Activated T-cell treated with anti-CD3 and anti-CD28 coated beads, Interleukin-2, amount 50 U/mL, for 24 hours (primary cell): ENCODE measurements around the gene XIRP2.
"Not testable (repeated sequence)": the region's sequence is repeated elsewhere in the genome, so short reads cannot be mapped to it uniquely, and the experiment has no call there.

Source experiments
- DNase-seq: peaks from one replicate; pipeline ENCODE4 v3.0.0-alpha.2; 2020
- H3K27ac Mint-ChIP-seq: 2 replicates; pipeline ENCODE4 v1.8.0; 2020; ENCODE audit warnings: mild to moderate bottlenecking, mixed read lengths
- H3K27me3 Mint-ChIP-seq: 2 replicates; pipeline ENCODE4 v1.8.0; 2020; ENCODE audit warnings: mixed read lengths
- H3K36me3 Mint-ChIP-seq: 2 replicates; pipeline ENCODE4 v1.8.0; 2020; ENCODE audit warnings: low read depth, mixed read lengths
- H3K4me1 Mint-ChIP-seq: 2 replicates; pipeline ENCODE4 v1.8.0; 2020; ENCODE audit warnings: low read depth, mixed read lengths
- H3K4me3 Mint-ChIP-seq: 2 replicates; pipeline ENCODE4 v1.8.0; 2020; ENCODE audit warnings: mild to moderate bottlenecking, moderate library complexity, mixed read lengths
- H3K9me3 Mint-ChIP-seq: 2 replicates; pipeline ENCODE4 v1.8.0; 2020; ENCODE audit warnings: mixed read lengths

Gene XIRP2

DNA sequence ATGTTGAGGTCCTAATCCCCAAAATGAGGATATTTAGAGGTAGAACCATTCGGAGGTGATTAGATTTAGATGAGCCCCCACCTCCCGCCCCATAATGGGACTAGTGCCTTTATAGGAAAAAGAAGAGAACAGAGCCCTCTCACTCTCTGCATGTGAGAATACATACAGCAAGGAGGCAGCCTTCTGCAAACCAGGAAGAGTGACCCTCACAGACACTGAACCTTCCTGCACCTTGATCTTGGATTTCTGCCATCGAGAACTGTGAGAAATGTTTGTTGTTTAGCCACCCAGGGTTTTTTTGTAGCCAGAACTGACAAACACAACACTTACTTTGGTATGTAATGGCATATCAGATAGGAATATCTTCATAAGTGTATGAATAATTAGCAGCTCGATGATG, 83.7 kb downstream of the XIRP2 start:
- no peak for DNase-seq
- Mint-ChIP-seq H3K36me3 (no peaks in the 10 kb centered on the region), H3K27ac (no peak overlapping the region), H3K9me3 (no peaks in the 10 kb centered on the region), H3K4me3 (no peak overlapping the region), H3K4me1 (no peaks in the 10 kb centered on the region), H3K27me3 (peaks cover 3% of the 10 kb centered on the region)

DNA sequence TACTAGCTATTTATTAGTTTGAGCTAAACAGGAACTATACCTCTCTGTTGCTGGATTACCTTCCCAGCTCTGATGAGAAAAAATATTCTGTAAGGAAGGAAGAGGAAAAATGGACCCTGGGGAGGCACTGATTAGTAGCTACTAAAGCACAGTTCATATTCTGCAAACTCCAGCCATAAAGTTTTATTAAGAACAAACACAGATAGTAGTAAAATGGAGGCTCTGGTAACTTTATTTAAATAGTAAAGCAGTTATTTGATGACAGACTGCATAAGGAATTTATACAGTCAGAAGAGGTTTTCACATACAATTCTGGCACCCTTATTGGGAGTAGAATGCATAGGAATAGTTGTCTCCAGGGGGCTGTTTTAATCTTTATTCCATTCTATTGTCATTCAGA, 84.1 kb downstream of the XIRP2 start:
- Mint-ChIP-seq H3K27ac (no peak overlapping the region), H3K27me3 (peaks cover 3% of the 10 kb centered on the region), H3K36me3 (no peaks in the 10 kb centered on the region), H3K4me3 (no peak overlapping the region), H3K9me3 (no peaks in the 10 kb centered on the region), H3K4me1 (no peaks in the 10 kb centered on the region)
- DNase-seq = no peak

DNA sequence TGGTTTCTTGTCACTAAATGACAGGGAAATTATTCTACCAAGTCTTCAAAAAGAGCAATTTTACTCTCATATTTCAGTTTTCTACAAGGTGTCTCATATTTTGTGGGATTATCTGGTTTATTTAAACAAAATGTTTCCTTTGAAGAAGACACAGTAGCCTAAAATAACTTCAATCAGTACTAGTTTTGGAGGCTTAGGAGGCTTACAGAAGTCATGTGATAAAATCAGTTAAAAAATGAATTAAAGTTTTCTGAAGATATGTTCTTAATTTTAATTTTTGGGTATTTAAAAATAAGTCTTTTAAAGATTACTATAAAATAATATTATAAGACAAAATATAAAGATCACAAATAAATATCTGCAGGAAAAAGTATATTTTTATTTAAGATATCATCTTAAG, 95.9 kb downstream of the XIRP2 start:
- no peak for DNase-seq
- peaks cover 7% of the 10 kb centered on the region for H3K9me3 Mint-ChIP-seq
- H3K36me3 Mint-ChIP-seq = no peaks in the 10 kb centered on the region
- H3K4me3 Mint-ChIP-seq = no peak overlapping the region
- H3K27me3 Mint-ChIP-seq = peaks cover 3% of the 10 kb centered on the region
- no peaks in the 10 kb centered on the region for H3K4me1 Mint-ChIP-seq
- H3K27ac Mint-ChIP-seq = no peak overlapping the region

DNA sequence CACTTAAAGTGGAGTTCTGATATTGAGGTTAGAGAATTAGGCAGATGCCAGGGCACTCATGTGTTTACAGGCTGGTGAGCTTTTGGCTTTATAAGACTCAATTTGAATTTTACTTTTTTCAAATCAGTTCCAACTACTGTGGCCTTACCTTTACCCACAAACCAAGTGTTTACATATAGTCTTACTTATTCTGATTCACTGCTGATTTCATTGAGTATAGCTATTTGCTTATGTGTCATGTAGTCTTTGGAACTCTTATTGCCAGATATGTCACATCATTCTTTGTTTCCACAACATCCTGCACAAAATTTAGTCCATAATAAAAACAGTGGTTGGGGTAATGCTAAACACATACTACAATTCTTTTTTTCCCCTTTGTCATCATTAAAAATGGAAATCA, 96.5 kb downstream of the XIRP2 start:
- H3K4me1 Mint-ChIP-seq = no peaks in the 10 kb centered on the region
- peaks cover 7% of the 10 kb centered on the region for H3K9me3 Mint-ChIP-seq
- H3K27me3 Mint-ChIP-seq = peaks cover 3% of the 10 kb centered on the region
- DNase-seq = no peak
- H3K27ac Mint-ChIP-seq = no peak overlapping the region
- no peaks in the 10 kb centered on the region for H3K36me3 Mint-ChIP-seq
- H3K4me3 Mint-ChIP-seq = no peak overlapping the region

DNA sequence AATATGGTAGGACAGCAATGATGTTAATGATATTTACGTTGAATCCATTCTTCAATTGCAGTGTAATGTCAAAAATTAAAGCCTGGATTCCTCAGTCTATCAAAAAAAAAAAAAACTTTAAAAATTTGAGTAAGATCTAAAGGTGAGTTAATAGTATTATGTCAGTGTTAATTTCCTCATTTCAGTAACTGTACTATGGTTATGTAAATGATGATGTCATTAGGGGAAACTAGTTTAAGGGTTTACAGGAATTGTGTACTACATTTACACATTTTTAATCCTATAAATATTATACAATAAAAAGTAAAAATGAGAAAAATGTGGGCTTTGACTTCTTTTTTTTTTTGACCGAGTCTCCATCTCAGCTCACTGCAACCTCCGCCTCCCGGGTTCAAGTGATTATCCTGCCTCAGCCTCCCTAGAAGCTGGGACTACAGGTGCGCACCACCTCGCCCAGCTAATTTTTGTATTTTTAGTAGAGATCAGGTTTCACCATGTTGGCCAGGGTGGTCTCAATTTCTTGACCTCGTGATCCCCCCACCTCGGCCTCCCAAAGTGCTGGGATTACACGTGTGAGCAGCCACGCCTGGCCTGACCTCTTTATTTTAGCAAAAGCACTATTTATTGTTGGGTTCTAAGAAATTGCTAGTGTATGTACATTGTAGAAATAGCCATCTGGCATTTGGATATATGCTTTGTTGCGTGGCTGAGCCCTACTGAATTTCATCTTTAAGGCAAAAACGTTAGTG, 106.5 kb downstream of the XIRP2 start:
- Mint-ChIP-seq H3K4me3 (no peak overlapping the region), H3K4me1 (no peaks in the 10 kb centered on the region), H3K36me3 (no peaks in the 10 kb centered on the region), H3K27ac (no peak overlapping the region), H3K27me3 (no peaks in the 10 kb centered on the region), H3K9me3 (peaks cover 4% of the 10 kb centered on the region)
- DNase-seq = no peak

DNA sequence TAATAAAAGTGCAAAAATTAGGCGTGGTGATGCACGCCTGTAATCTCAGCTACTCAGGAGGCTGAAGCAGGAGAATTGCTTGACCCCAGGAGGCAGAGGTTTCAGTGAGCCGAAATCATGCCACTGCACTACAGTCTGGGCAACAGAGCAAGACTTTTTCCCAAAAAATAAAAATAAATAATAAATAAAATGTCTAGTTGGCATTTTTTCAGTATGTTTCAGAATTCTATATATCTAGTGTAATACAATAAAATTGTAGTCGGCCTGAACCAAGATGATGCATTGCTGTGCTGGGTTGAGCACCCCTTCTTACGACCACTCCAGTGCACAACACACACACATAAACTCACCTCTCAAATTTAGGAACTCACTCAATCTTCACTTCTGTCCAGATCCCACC, 108.2 kb downstream of the XIRP2 start:
- Mint-ChIP-seq H3K4me3 (no peak overlapping the region), H3K27ac (no peak overlapping the region), H3K36me3 (no peaks in the 10 kb centered on the region), H3K4me1 (no peaks in the 10 kb centered on the region), H3K27me3 (no peaks in the 10 kb centered on the region), H3K9me3 (peaks cover 4% of the 10 kb centered on the region)
- DNase-seq = no peak

DNA sequence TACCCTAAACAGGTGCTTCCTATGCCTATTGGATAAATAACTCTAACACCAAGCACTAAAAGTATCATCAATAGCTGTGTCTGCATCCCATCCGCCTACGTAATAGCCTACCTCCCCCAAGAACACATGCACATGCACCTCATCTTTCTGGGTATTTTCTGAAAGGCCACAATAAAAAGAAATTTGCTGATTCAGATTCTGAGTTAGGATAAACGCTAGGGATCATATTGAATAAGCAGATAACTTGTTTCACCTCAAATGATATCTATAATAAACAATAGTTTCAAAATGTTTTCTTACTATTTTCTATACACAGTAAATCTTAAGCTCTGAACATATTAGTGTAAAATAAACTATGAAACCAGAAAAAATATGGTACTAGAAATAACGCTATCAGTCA, 112.9 kb downstream of the XIRP2 start:
- H3K27ac Mint-ChIP-seq = no peak overlapping the region
- H3K4me3 Mint-ChIP-seq = no peak overlapping the region
- H3K9me3 Mint-ChIP-seq = no peaks in the 10 kb centered on the region
- no peaks in the 10 kb centered on the region for H3K4me1 Mint-ChIP-seq
- DNase-seq = no peak
- H3K36me3 Mint-ChIP-seq = no peaks in the 10 kb centered on the region
- H3K27me3 Mint-ChIP-seq = no peaks in the 10 kb centered on the region

DNA sequence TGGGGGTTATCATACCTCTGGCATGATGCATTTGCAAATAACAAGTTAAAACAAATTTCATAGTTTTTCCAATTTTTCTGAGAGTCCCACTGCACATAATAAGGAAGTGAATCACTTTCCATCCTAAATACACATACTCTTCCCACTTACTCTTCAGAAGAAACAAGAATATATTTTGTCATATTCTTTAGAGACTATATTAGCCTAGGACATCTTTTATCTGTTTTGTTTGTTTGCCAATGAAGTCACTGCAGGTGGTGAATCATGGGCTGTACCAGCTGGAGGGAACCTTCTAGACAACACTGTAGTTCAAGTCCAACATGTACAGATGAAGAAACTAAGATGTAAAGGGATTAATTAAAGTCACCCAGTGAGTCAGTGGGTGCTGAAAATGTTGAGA, 116.8 kb downstream of the XIRP2 start:
- Mint-ChIP-seq H3K27ac (no peak overlapping the region), H3K36me3 (no peaks in the 10 kb centered on the region), H3K9me3 (no peaks in the 10 kb centered on the region), H3K4me1 (no peaks in the 10 kb centered on the region), H3K4me3 (no peak overlapping the region), H3K27me3 (no peaks in the 10 kb centered on the region)
- no peak for DNase-seq

DNA sequence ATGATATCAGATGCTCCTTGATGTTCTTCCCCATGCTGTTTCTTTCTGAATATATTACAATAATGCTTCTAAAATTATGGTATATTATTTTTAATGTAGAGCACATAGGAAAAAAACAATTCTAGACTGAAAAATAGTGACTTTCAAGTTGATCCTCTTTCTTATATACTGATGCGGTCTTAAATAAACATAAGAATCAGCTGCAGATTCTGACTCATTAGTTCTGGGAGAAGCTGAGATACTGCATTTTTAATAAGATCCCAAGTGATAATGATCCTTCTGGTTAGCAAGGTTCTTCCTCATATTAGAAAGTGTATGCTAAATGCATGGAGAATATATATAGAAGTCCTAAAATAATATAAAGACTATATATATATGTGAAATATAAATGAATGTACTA, 124.9 kb downstream of the XIRP2 start:
- no peak for DNase-seq
- no peak overlapping the region for H3K27ac Mint-ChIP-seq
- H3K9me3 Mint-ChIP-seq = no peaks in the 10 kb centered on the region
- no peak overlapping the region for H3K4me3 Mint-ChIP-seq
- no peaks in the 10 kb centered on the region for H3K36me3 Mint-ChIP-seq
- H3K4me1 Mint-ChIP-seq = no peaks in the 10 kb centered on the region
- no peaks in the 10 kb centered on the region for H3K27me3 Mint-ChIP-seq

DNA sequence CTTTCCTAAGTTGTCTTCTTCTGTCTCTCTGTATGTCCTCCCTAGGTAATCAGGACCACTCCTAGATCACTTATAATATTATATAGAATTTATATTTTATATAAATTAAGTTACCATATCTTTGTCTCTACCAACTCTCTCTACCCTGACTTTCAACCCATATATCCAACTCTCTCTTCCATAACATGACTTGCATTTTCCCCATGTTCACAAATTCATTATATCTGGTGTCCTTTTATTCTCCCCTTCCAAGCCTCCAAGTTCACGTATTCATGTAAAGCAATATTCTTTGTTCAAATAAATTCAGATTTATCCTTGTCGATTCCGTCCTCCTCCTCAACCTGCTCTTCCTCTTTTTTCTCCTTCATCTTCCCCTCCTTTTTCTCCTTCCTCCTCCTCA, 127.5 kb downstream of the XIRP2 start:
- Mint-ChIP-seq H3K27me3 (no peaks in the 10 kb centered on the region), H3K27ac (no peak overlapping the region), H3K4me3 (no peak overlapping the region), H3K9me3 (no peaks in the 10 kb centered on the region), H3K4me1 (no peaks in the 10 kb centered on the region), H3K36me3 (no peaks in the 10 kb centered on the region)
- no peak for DNase-seq

DNA sequence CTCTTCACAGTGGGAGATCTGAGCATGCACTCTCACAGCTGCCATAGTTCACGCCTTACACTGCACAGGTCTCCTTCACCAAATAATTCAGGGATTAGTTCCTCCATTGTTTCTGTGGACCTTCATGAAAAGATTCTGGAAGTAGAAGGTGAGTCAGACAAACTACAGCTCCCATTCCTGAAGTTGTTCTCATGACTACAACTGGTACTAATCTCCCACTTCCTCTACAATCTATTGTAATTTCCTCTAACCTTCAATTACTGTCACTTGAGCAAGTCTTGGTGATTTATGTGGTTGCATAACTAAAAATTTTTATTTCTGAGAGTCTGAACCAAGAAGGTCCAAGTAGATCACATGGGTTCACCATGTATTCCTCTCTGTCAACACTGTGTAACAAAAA, 128.7 kb downstream of the XIRP2 start:
- Mint-ChIP-seq H3K4me3 (no peak overlapping the region), H3K9me3 (no peaks in the 10 kb centered on the region), H3K27ac (no peak overlapping the region), H3K4me1 (no peaks in the 10 kb centered on the region), H3K36me3 (no peaks in the 10 kb centered on the region), H3K27me3 (no peaks in the 10 kb centered on the region)
- DNase-seq = no peak

DNA sequence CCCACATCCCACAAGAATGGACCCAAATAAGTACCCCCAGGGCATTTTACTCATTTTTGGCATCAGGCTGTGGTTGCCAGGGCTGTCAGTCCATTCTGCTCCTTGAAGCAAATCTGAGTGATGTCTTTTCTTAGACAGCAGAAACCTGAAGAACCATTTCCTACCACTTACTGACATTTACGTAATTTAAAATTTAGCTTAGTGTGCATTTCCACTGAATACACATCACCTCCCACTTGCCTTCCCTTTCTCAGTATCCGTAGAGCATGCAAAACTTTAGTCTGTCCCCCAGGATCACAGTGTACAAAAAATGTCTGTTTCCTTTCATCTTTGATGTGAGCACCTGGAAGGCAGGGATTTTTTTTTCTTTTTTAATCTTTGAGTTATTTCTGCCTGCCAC, 130.3 kb downstream of the XIRP2 start:
- H3K36me3 Mint-ChIP-seq = no peaks in the 10 kb centered on the region
- no peaks in the 10 kb centered on the region for H3K27me3 Mint-ChIP-seq
- H3K27ac Mint-ChIP-seq = no peak overlapping the region
- no peaks in the 10 kb centered on the region for H3K9me3 Mint-ChIP-seq
- no peak overlapping the region for H3K4me3 Mint-ChIP-seq
- no peak for DNase-seq
- H3K4me1 Mint-ChIP-seq = no peaks in the 10 kb centered on the region

DNA sequence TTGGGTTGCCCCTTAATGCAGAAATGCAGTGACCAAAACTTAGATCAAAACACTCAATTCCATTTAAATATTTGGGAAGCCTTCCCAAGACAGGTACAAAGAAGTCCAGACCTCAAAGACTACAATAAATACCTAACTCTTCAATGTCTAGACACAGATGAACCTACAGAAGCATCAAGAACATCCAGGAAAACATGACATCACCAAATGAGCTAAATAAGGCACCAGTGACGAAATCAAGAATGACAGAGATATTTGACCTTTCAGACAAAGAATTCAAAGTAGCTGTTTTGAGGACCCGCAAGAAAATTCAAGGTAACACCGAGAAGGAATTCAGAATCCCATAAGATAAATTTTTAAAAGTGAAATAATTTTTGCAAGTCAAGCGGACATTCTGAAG, 140.2 kb downstream of the XIRP2 start:
- no peaks in the 10 kb centered on the region for H3K4me1 Mint-ChIP-seq
- no peaks in the 10 kb centered on the region for H3K36me3 Mint-ChIP-seq
- no peak overlapping the region for H3K27ac Mint-ChIP-seq
- no peak for DNase-seq
- no peak overlapping the region for H3K4me3 Mint-ChIP-seq
- peaks cover 20% of the 10 kb centered on the region for H3K9me3 Mint-ChIP-seq
- H3K27me3 Mint-ChIP-seq = no peaks in the 10 kb centered on the region

DNA sequence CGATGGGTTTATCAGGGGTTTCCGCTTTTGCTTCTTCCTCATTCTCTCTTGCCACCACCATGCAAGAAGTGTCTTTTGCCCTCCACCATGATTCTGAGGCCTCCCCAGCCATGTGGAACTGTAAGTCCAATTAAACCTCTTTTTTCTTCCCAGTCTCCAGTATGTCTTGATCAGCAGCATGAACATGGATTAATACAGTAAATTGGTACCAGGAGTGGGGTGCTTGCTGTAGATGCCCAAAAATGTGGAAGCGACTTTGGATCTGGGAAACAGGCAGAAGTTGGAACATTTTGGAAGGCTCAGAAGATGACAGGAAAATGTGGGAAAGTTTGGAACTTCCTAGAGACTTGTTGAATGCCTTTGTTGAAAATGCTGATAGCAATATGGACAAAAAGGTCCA, 146.7 kb downstream of the XIRP2 start:
- not testable (repeated sequence) for H3K4me3 Mint-ChIP-seq

DNA sequence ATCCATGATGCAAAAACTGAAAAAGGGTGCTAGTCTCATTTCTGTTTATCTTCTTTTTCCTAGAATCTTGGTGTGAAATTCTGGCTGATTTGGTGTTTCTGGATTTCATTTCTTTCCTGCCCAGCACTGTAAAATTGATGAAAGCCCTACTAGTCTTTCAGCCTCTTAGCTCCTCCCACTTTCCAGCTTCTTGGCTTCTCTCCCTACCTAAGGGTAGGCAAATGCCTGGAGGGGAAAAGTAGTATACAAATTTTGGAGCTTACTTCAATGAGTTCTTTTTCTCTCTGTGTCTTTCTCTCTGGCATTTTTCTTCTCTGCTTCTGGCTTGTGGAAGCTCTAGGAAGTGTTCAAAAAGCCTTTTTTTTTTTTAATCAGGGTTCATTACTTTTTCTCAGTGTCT, 160.5 kb downstream of the XIRP2 start:
- Mint-ChIP-seq H3K36me3 (no peaks in the 10 kb centered on the region), H3K27ac (no peak overlapping the region), H3K4me1 (no peaks in the 10 kb centered on the region), H3K9me3 (peaks cover 3% of the 10 kb centered on the region), H3K27me3 (no peaks in the 10 kb centered on the region), H3K4me3 (no peak overlapping the region)
- no peak for DNase-seq

More for the DNA sequence above, 146.7 kb downstream of the XIRP2 start:
- not testable (repeated sequence) for DNase-seq, H3K27me3 Mint-ChIP-seq, H3K4me1 Mint-ChIP-seq, H3K36me3 Mint-ChIP-seq, H3K27ac Mint-ChIP-seq
- H3K9me3 Mint-ChIP-seq = peaks cover 29% of the 10 kb centered on the region

DNA sequence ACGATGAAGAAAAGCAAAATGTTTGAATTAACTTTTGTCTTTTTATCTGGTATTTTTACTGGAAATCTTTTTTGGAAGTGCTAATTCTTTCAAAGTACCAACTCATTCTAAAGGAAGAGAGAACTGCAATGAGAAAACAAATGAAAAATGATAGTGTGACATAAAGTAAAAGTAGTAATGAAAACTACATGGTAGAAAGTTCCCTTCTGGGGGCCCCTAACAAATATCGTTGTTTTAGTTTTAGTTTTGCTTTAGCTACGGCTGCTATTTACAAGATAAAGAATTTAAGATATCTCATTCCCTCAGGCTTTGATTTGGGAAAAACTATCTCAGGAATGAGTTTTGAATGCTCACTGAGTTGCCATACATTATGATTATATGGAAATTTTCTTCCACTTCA, 161.4 kb downstream of the XIRP2 start:
- H3K4me3 Mint-ChIP-seq = no peak overlapping the region
- H3K36me3 Mint-ChIP-seq = no peaks in the 10 kb centered on the region
- H3K27me3 Mint-ChIP-seq = no peaks in the 10 kb centered on the region
- H3K4me1 Mint-ChIP-seq = no peaks in the 10 kb centered on the region
- DNase-seq = no peak
- H3K27ac Mint-ChIP-seq = no peak overlapping the region
- H3K9me3 Mint-ChIP-seq = peaks cover 3% of the 10 kb centered on the region
